Endothelial cell of umbilical vein (primary cell): Measurements from ENCODE around the gene MB21D2. TPM values are rescaled to one million over a fixed set of nuclear protein-coding genes. Genes with fewer than 3 reads are reported as not detected.

Experiments used
- BruUV-seq: library from RNA; stranded (reverse); fragments of 400-500 nt; replicated peaks from 2 replicates; lab custom pipeline; 2021; lab: Mats Ljungman, UMichigan
- CTCF ChIA-PET: fragments of 300-600, 350-600 bp; sonication (Branson Sonifier 250); formaldehyde crosslinking; loops from one replicate; lab custom pipeline; 2021; ENCODE audit warnings: antibody characterized with exemption, inconsistent platforms; lab: Charles Lee
- POLR2A ChIA-PET: fragments of 300-600, 350-600 bp; sonication (Branson Sonifier 250); formaldehyde crosslinking; loops from one replicate; lab custom pipeline; 2021; ENCODE audit warnings: antibody characterized with exemption, inconsistent platforms; lab: Charles Lee
- DNase-seq: peaks from one replicate; pipeline ENCODE4 v3.0.0-alpha.2; 2011; ENCODE audit warnings: low read depth, low spot score
- FAIRE-seq: peaks from 2 replicates; lab custom pipeline; 2011; peaks lifted over from hg19 to GRCh38; lab: Jason Lieb, UNC
- H2AFZ ChIP-seq: 2 replicates; pipeline ENCODE4 v1.6.0; 2012; ENCODE audit warnings: low read depth, low read length, control low read depth, inconsistent platforms
- H3K27ac ChIP-seq: 2 replicates; pipeline ENCODE4 v1.5.1; 2011; ENCODE audit warnings: low read depth, mild to moderate bottlenecking, control low read depth, low read length, moderate library complexity; ENCODE audit not compliant: insufficient read depth
- H3K27me3 ChIP-seq, 2 experiments: 2 replicates each; pipeline versions ENCODE4 v1.6.0 to v1.6.1; 2011; ENCODE audit warnings: low read length in 2 of 2, mixed read lengths in 1 of 2; ENCODE audit not compliant: control insufficient read depth in 2 of 2, insufficient read depth in 2 of 2
- H3K36me3 ChIP-seq, 2 experiments: 2 replicates in 1 of 2; 3 replicates in 1 of 2; pipeline ENCODE4 v1.5.1; 2011; ENCODE audit warnings: low read length in 2 of 2, mild to moderate bottlenecking in 1 of 2, moderate library complexity in 1 of 2; ENCODE audit not compliant: control insufficient read depth in 2 of 2, insufficient read depth in 2 of 2; ENCODE audit errors: extremely low read depth in 1 of 2
- H3K4me1 ChIP-seq: 3 replicates; pipeline ENCODE4 v1.5.1; 2011; ENCODE audit warnings: mild to moderate bottlenecking, low read length; ENCODE audit not compliant: control insufficient read depth, insufficient read depth; ENCODE audit errors: extremely low read depth
- H3K4me2 ChIP-seq: 2 replicates; pipeline ENCODE4 v1.6.1; 2011; ENCODE audit warnings: low read length, control low read depth, mixed read lengths; ENCODE audit not compliant: insufficient read depth
- H3K4me3 ChIP-seq, 3 experiments: fragments of 200-600 bp in 1 of 3; sonication (generic), shearing (Covaris generic) in 1 of 3; replicated peaks in 1 of 3; 2 replicates each; pipeline ENCODE4 v1.5.1; 2011 to 2016; ENCODE audit warnings: control low read depth in 3 of 3, low read length in 3 of 3, mild to moderate bottlenecking in 2 of 3, inconsistent platforms in 1 of 3, low read depth in 1 of 3, moderate library complexity in 1 of 3; ENCODE audit not compliant: insufficient read depth in 1 of 3
- H3K79me2 ChIP-seq: 2 replicates; pipeline ENCODE4 v1.6.0; 2012; ENCODE audit warnings: low read length, inconsistent platforms; ENCODE audit not compliant: control insufficient read depth, insufficient read depth
- H3K9ac ChIP-seq: replicated peaks from 2 replicates; pipeline ENCODE3; 2011; ENCODE audit warnings: low read length, control low read depth; ENCODE audit not compliant: insufficient read depth; ENCODE audit errors: extremely low read depth
- H3K9me1 ChIP-seq: replicated peaks from 3 replicates; pipeline ENCODE4 v1.6.0; 2011; ENCODE audit warnings: mild to moderate bottlenecking, low read length; ENCODE audit not compliant: control insufficient read depth, insufficient read depth; ENCODE audit errors: extremely low read depth
- H3K9me3 ChIP-seq: replicated peaks from 2 replicates; pipeline ENCODE4 v1.5.1; 2012; ENCODE audit warnings: low read length, inconsistent platforms; ENCODE audit not compliant: control insufficient read depth, insufficient read depth
- H4K20me1 ChIP-seq: replicated peaks from 2 replicates; pipeline ENCODE3; 2011; ENCODE audit warnings: mild to moderate bottlenecking, low read length; ENCODE audit not compliant: control insufficient read depth, insufficient read depth; ENCODE audit errors: extremely low read depth
- EZH2 ChIP-seq: IDR thresholded peaks from 2 replicates; pipeline ENCODE4 v1.6.1; 2012; ENCODE audit warnings: borderline replicate concordance, low read depth, mild to moderate bottlenecking, moderate library complexity, low read length, inconsistent platforms; ENCODE audit not compliant: severe bottlenecking
- FOS ChIP-seq: IDR thresholded peaks from 2 replicates; pipeline ENCODE4 v1.6.1; 2011; ENCODE audit warnings: mild to moderate bottlenecking, low read length, moderate library complexity, borderline replicate concordance; ENCODE audit not compliant: insufficient read depth
- GATA2 ChIP-seq: IDR thresholded peaks from 2 replicates; pipeline ENCODE4 v1.7.0; 2011; ENCODE audit warnings: low read depth, mild to moderate bottlenecking, moderate library complexity, mixed read lengths, low read length; ENCODE audit not compliant: insufficient read length, insufficient read depth
- JUN ChIP-seq: IDR thresholded peaks from 2 replicates; pipeline ENCODE4 v1.6.1; 2011; ENCODE audit warnings: borderline replicate concordance, low read depth; ENCODE audit not compliant: insufficient read length, insufficient read depth
- MAX ChIP-seq: IDR thresholded peaks from 2 replicates; pipeline ENCODE4 v1.6.1; 2011; ENCODE audit not compliant: insufficient read depth, insufficient read length
- MYC ChIP-seq: IDR thresholded peaks from one replicate; pipeline ENCODE4 v1.6.1; 2011; ENCODE audit warnings: mild to moderate bottlenecking, low read depth, low read length
- POLR2A ChIP-seq: IDR thresholded peaks from 2 replicates; pipeline ENCODE4 v1.6.1; 2012; ENCODE audit warnings: low read depth, mild to moderate bottlenecking, control low read depth, low read length
- POLR2AphosphoS5 ChIP-seq: IDR thresholded peaks from 2 replicates; pipeline ENCODE4 v1.6.1; 2012; ENCODE audit warnings: low read depth, mild to moderate bottlenecking, control low read depth, low read length, moderate library complexity; ENCODE audit not compliant: insufficient read depth
- dilution Hi-C: fragments of 300-500 bp; cut with MboI; formaldehyde crosslinking; loops from one replicate; pipeline ENCODE4 v1.15.0; 2019; ENCODE audit warnings: low sequenced_read_pairs; ENCODE audit not compliant: extremely low pct_ligation_motif_present
- intact Hi-C: fragments of 100-400 bp; cut with micrococcal nuclease; formaldehyde crosslinking; loops from one replicate; pipeline ENCODE4 v1.10.0; 2022
- polyA plus RNA-seq, 4 experiments: library from polyadenylated mRNA; depleted of rRNA in 3 of 4; stranded (reverse) in 3 of 4; unstranded in 1 of 4; fragments of >200 nt; gene quantifications; 2 replicates each; pipeline versions ENCODE4 v1.2.1 to v1.2.3, GENCODE V29; 2011 to 2012; ENCODE audit warnings: missing spikeins in 1 of 4
- total RNA-seq: library from RNA; stranded (reverse); gene quantifications from 2 replicates; pipeline ENCODE4 v1.2.3, GENCODE V29; 2021
- TF ChIP-seq, protein P1 (sequence below), 2 donors: IDR thresholded peaks; 1 replicate in 1 of 2; 2 replicates in 1 of 2; pipeline ENCODE4 v1.5.1; 2011; ENCODE audit warnings: low read length in 2 of 2, mild to moderate bottlenecking in 2 of 2, moderate library complexity in 2 of 2, control low read depth in 1 of 2, inconsistent platforms in 1 of 2, low read depth in 1 of 2; ENCODE audit not compliant: insufficient read depth in 1 of 2; ENCODE audit errors: extremely low read depth in 1 of 2

The MB21D2 gene
- total and polyA plus RNA-seq, 2 donors (not counting 3 experiments of a cell fraction or from before 2014, with no cell fraction given), result 6.7 to 7.4 TPM

GRCh38 chr3:192772240-192772894 lies 145.3 kb downstream of the MB21D2 start:
- CTCF ChIA-PET, result interaction anchor here (0.6 to 1.1 kb wide), 4 partner anchors 19 to 305 kb away, joined by 3 to 4 read pairs (median 3); no protein-coding TSS in a partner anchor
- intact Hi-C loops (loop anchor here (1.0 kb wide), 1 partner anchor 206 kb away; no protein-coding TSS in a partner anchor), dilution Hi-C loops (no loop called here)
- DNase-seq, result peak; percentile 19
- no TSS peak for BruUV-seq
- no peaks in the 10 kb centered on the region for H3K27me3 ChIP-seq
- no peaks in the 10 kb centered on the region for H3K9me1 ChIP-seq
- POLR2A ChIA-PET, result no interaction called here
- no peak for FAIRE-seq
- H3K4me3 ChIP-seq, result no peak overlapping the region
- no peak overlapping the region for H3K27ac ChIP-seq
- TF ChIP-seq, protein P1, sequence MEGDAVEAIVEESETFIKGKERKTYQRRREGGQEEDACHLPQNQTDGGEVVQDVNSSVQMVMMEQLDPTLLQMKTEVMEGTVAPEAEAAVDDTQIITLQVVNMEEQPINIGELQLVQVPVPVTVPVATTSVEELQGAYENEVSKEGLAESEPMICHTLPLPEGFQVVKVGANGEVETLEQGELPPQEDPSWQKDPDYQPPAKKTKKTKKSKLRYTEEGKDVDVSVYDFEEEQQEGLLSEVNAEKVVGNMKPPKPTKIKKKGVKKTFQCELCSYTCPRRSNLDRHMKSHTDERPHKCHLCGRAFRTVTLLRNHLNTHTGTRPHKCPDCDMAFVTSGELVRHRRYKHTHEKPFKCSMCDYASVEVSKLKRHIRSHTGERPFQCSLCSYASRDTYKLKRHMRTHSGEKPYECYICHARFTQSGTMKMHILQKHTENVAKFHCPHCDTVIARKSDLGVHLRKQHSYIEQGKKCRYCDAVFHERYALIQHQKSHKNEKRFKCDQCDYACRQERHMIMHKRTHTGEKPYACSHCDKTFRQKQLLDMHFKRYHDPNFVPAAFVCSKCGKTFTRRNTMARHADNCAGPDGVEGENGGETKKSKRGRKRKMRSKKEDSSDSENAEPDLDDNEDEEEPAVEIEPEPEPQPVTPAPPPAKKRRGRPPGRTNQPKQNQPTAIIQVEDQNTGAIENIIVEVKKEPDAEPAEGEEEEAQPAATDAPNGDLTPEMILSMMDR (IDR thresholded peaks at IDR 0.05; ENCODE audit: extremely low read depth in 1 of 2, insufficient read depth in 1 of 2, low read depth in 1 of 2, low read length in 2 of 2), result peak; percentile 24 to 48
- no peak for TF ChIP-seq POLR2A
- H4K20me1 ChIP-seq, result no peaks in the 10 kb centered on the region
- no peak overlapping the region for H2AFZ ChIP-seq
- H3K4me2 ChIP-seq, result no peak overlapping the region
- H3K79me2 ChIP-seq, result no peaks in the 10 kb centered on the region
- no peak overlapping the region for H3K9ac ChIP-seq
- H3K36me3 ChIP-seq, result no peaks in the 10 kb centered on the region
- H3K9me3 ChIP-seq, result no peaks in the 10 kb centered on the region
- no peaks in the 10 kb centered on the region for H3K4me1 ChIP-seq

DNA sequence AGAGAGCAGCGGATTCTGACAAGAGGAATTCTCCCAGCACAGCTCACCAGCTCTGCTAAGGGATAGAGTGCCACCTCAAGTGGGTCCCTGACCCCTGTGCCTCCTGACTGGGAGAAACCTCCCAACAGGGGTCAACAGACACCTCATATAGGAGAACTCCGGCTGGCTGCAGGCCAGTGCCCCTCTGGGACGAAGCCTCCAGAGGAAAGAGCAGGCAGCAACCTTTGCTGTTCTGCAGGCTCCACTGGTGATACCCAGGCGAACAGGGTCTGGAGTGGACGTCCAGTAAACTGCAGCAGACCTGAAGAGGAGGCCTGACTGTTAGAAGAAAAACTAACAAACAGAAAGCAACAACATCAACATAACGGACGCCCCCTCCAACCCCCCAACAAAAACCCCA lies 159.0 kb downstream of the MB21D2 start:
- BruUV-seq, result no TSS peak
- no peaks in the 10 kb centered on the region for H3K9me1 ChIP-seq
- ChIA-PET CTCF (no interaction called here), POLR2A (no interaction called here)
- H2AFZ ChIP-seq, result no peak overlapping the region
- no peaks in the 10 kb centered on the region for H4K20me1 ChIP-seq
- no peak overlapping the region for H3K9ac ChIP-seq
- dilution Hi-C loops, result no loop called here
- no peaks in the 10 kb centered on the region for H3K9me3 ChIP-seq
- FAIRE-seq, result no peak
- no peaks in the 10 kb centered on the region for H3K79me2 ChIP-seq
- H3K4me2 ChIP-seq, result no peak overlapping the region
- no peaks in the 10 kb centered on the region for H3K4me1 ChIP-seq
- H3K36me3 ChIP-seq, result no peaks in the 10 kb centered on the region
- H3K27me3 ChIP-seq, result no peaks in the 10 kb centered on the region
- TF ChIP-seq POLR2A (no peak), MYC (no peak), JUN (no peak), POLR2AphosphoS5 (no peak), GATA2 (no peak), MAX (no peak), FOS (no peak), EZH2 (no peak)
- TF ChIP-seq, protein P1 (IDR thresholded peaks at IDR 0.05; ENCODE audit: extremely low read depth in 1 of 2, insufficient read depth in 1 of 2, low read depth in 1 of 2, low read length in 2 of 2), result no peak
- no peak for DNase-seq
- H3K4me3 ChIP-seq, result no peak overlapping the region
- no peak overlapping the region for H3K27ac ChIP-seq
- intact Hi-C loops, result no loop called here
